OCI-LY1 (cell line): ENCODE measurements around the gene MTM1.

Source experiments
- EZH2 ChIP-seq: fragments of 200-600 bp; sonication (generic), shearing (Covaris generic); IDR thresholded peaks from 2 replicates; pipeline ENCODE4 v1.8.0; 2017; ENCODE audit warnings: borderline replicate concordance, mixed run types, mild to moderate bottlenecking, antibody characterized with exemption, low read length, moderate library complexity, mixed read lengths
- TF ChIP-seq, protein P1 (sequence below): fragments of 200-600 bp; sonication (generic), shearing (Covaris generic); IDR thresholded peaks from 2 replicates; pipeline ENCODE4 v1.5.1; 2017; ENCODE audit warnings: mild to moderate bottlenecking, antibody characterized with exemption, low read length, moderate library complexity, mixed read lengths

DNA sequence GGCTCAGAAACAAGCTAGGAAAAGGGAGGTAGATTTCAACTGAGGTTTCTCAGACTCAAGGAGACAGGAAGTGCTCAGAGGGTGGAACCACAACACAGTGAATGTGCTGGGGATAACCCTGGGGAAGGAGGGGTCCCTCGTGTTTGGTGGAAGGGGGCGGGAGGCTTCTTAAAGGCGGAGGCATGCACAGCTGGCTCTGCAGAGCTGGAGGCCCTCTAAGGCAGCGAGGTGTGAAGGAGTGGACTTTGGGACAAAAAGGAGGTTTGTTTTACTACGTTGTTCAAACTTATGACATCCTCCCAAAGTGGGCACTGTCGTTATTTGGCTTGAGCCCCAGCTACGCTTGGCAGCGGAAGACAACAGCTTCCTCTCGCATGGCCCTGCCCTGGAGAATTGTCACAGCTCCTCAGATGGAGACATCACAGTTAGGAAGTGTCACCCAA, 21.7 kb upstream of the MTM1 start:
- TF ChIP-seq, protein P1, sequence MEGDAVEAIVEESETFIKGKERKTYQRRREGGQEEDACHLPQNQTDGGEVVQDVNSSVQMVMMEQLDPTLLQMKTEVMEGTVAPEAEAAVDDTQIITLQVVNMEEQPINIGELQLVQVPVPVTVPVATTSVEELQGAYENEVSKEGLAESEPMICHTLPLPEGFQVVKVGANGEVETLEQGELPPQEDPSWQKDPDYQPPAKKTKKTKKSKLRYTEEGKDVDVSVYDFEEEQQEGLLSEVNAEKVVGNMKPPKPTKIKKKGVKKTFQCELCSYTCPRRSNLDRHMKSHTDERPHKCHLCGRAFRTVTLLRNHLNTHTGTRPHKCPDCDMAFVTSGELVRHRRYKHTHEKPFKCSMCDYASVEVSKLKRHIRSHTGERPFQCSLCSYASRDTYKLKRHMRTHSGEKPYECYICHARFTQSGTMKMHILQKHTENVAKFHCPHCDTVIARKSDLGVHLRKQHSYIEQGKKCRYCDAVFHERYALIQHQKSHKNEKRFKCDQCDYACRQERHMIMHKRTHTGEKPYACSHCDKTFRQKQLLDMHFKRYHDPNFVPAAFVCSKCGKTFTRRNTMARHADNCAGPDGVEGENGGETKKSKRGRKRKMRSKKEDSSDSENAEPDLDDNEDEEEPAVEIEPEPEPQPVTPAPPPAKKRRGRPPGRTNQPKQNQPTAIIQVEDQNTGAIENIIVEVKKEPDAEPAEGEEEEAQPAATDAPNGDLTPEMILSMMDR: no peak
- TF ChIP-seq EZH2: no peak
